Neural cell (in vitro differentiated cells): ENCODE results near the gene GANC. TPM values are rescaled to one million over a fixed set of nuclear protein-coding genes. Genes with fewer than 3 reads are reported as not detected.

Experiments
- H2AFZ ChIP-seq: fragments of 200-600, 300-800 bp; sonication (generic), shearing (Covaris generic); 2 replicates; pipeline ENCODE4 v1.6.0; 2014; ENCODE audit warnings: low read depth, mild to moderate bottlenecking, antibody characterized with exemption, low read length, moderate library complexity
- H3F3A ChIP-seq: fragments of 200-600 bp; shearing (Covaris generic); 2 replicates; pipeline ENCODE4 v1.6.1; 2016; ENCODE audit warnings: mild to moderate bottlenecking, moderate library complexity, mixed read lengths, antibody characterized with exemption, low read length; ENCODE audit not compliant: insufficient read depth, poor library complexity, severe bottlenecking
- H3K27ac ChIP-seq: fragments of 200-600, 300-800 bp; sonication (generic), shearing (Covaris generic); 2 replicates; pipeline ENCODE4 v1.5.1; 2014; ENCODE audit warnings: mild to moderate bottlenecking, low read length, moderate library complexity
- H3K27me3 ChIP-seq: fragments of 300-800, 200-600 bp; sonication (generic), shearing (Covaris generic); 2 replicates; pipeline ENCODE4 v1.6.0; 2014; ENCODE audit warnings: mild to moderate bottlenecking, low read depth, low read length, moderate library complexity; ENCODE audit not compliant: insufficient read depth
- H3K36me3 ChIP-seq: fragments of 300-800, 200-600 bp; sonication (generic), shearing (Covaris generic); 2 replicates; pipeline ENCODE4 v1.5.1; 2014; ENCODE audit warnings: mild to moderate bottlenecking, antibody characterized with exemption, low read length, moderate library complexity; ENCODE audit not compliant: insufficient read depth
- H3K4me2 ChIP-seq: fragments of 300-800, 200-600 bp; sonication (generic), shearing (Covaris generic); 2 replicates; pipeline ENCODE4 v1.6.0; 2014; ENCODE audit warnings: mild to moderate bottlenecking, low read length
- H3K4me3 ChIP-seq: fragments of 300-800, 200-600 bp; sonication (generic), shearing (Covaris generic); 2 replicates; pipeline ENCODE4 v1.5.1; 2014; ENCODE audit warnings: mild to moderate bottlenecking, low read length, moderate library complexity
- H3K79me2 ChIP-seq: fragments of 200-600 bp; shearing (Covaris generic); replicated peaks from 2 replicates; pipeline ENCODE4 v1.6.0; 2014; ENCODE audit warnings: mild to moderate bottlenecking, low read length, moderate library complexity; ENCODE audit not compliant: insufficient read depth
- H3K9ac ChIP-seq: fragments of 300-800, 200-600 bp; sonication (generic), shearing (Covaris generic); 2 replicates; pipeline ENCODE4 v1.6.1; 2016; ENCODE audit warnings: mild to moderate bottlenecking, low read length, mixed read lengths
- H3K9me2 ChIP-seq: fragments of 200-600 bp; shearing (Covaris generic); 2 replicates; pipeline ENCODE4 v1.6.1; 2016; ENCODE audit warnings: mild to moderate bottlenecking, low read length, mixed read lengths; ENCODE audit not compliant: insufficient read depth
- H3K9me3 ChIP-seq: fragments of 200-600, 300-800 bp; sonication (generic), shearing (Covaris generic); 2 replicates; pipeline ENCODE4 v1.6.1; 2016; ENCODE audit warnings: mild to moderate bottlenecking, mixed run types, low read length, moderate library complexity, mixed read lengths
- H4K20me1 ChIP-seq: fragments of 200-600 bp; shearing (Covaris generic); 2 replicates; pipeline ENCODE4 v1.6.1; 2016; ENCODE audit warnings: mild to moderate bottlenecking, mixed run types; ENCODE audit not compliant: insufficient read depth
- CTCF ChIP-seq: fragments of 450-650 bp; IDR thresholded peaks from 2 replicates; pipeline ENCODE4 v1.5.1; 2014; ENCODE audit warnings: antibody characterized with exemption, mild to moderate bottlenecking, moderate library complexity; ENCODE audit not compliant: poor library complexity, severe bottlenecking
- EP300 ChIP-seq: fragments of 450-650 bp; conservative IDR thresholded peaks from 2 replicates; pipeline ENCODE4 v1.6.1; 2014; ENCODE audit warnings: antibody characterized with exemption, mild to moderate bottlenecking, moderate library complexity; ENCODE audit not compliant: poor library complexity, severe bottlenecking
- EZH2 ChIP-seq: fragments of 200-600, 300-800 bp; shearing (Covaris generic), sonication (generic); IDR thresholded peaks from 2 replicates; pipeline ENCODE4 v1.6.1; 2014; ENCODE audit warnings: antibody characterized with exemption, low read length, borderline replicate concordance, mild to moderate bottlenecking; ENCODE audit not compliant: insufficient read depth, poor library complexity, severe bottlenecking
- MXI1 ChIP-seq: fragments of 450-650 bp; conservative IDR thresholded peaks from 2 replicates; pipeline ENCODE4 v1.6.1; 2014; ENCODE audit warnings: antibody characterized with exemption, mild to moderate bottlenecking; ENCODE audit not compliant: poor library complexity, severe bottlenecking
- POLR2AphosphoS5 ChIP-seq: IDR thresholded peaks from 2 replicates; pipeline ENCODE4 v1.6.1; 2012
- RAD21 ChIP-seq: fragments of 450-650 bp; conservative IDR thresholded peaks from 2 replicates; pipeline ENCODE4 v1.6.1; 2014; ENCODE audit warnings: antibody characterized with exemption, mild to moderate bottlenecking, moderate library complexity
- REST ChIP-seq: IDR thresholded peaks from 2 replicates; pipeline ENCODE4 v1.6.1; 2012; ENCODE audit warnings: borderline replicate concordance
- SMC3 ChIP-seq: fragments of 450-650 bp; conservative IDR thresholded peaks from 2 replicates; pipeline ENCODE4 v1.6.1; 2014; ENCODE audit warnings: antibody characterized with exemption, mild to moderate bottlenecking, moderate library complexity; ENCODE audit not compliant: poor library complexity
- TAF1 ChIP-seq: IDR thresholded peaks from 2 replicates; pipeline ENCODE4 v1.6.1; 2012; ENCODE audit warnings: low read depth
- polyA plus RNA-seq: library from polyadenylated mRNA; depleted of rRNA; stranded (reverse); fragments of >200 nt; gene quantifications from 2 replicates; pipeline ENCODE4 v1.2.3, GENCODE V29; 2014

The GANC gene
- polyA plus RNA-seq, 1 donor from 2014 or later: 6.0 TPM

- Histone ChIP-seq H3K4me3 (no peak overlapping the region), H3K9me3 (no peaks in the 10 kb centered on the region), H3K9ac (no peak overlapping the region), H2AFZ (no peak overlapping the region), H3K27me3 (no peaks in the 10 kb centered on the region), H3K9me2 (no peaks in the 10 kb centered on the region), H3K27ac (no peak overlapping the region), H3K36me3 (no peaks in the 10 kb centered on the region), H3K79me2 (no peaks in the 10 kb centered on the region), H4K20me1 (no peaks in the 10 kb centered on the region), H3F3A (no peaks in the 10 kb centered on the region), H3K4me2 (no peak overlapping the region)
- TF ChIP-seq SMC3: no peak
- TF ChIP-seq EZH2: no peak
- TF ChIP-seq POLR2AphosphoS5: no peak
- no peak for TF ChIP-seq MXI1
- TF ChIP-seq REST: no peak
- no peak for TF ChIP-seq TAF1
- no peak for TF ChIP-seq RAD21
- no peak for TF ChIP-seq EP300
- no peak for TF ChIP-seq CTCF
Measured at GRCh38 chr15:42279234-42279723, 6.3 kb downstream of the GANC start.

- H3K9me2 ChIP-seq: no peaks in the 10 kb centered on the region
- no peak overlapping the region for H3K27ac ChIP-seq
- no peak overlapping the region for H3K4me2 ChIP-seq
- no peaks in the 10 kb centered on the region for H4K20me1 ChIP-seq
- no peaks in the 10 kb centered on the region for H3K79me2 ChIP-seq
- no peaks in the 10 kb centered on the region for H3K27me3 ChIP-seq
- H3K9me3 ChIP-seq: no peaks in the 10 kb centered on the region
- no peak overlapping the region for H3K4me3 ChIP-seq
- TF ChIP-seq REST: no peak
- TF ChIP-seq CTCF: no peak
- TF ChIP-seq SMC3: no peak
- TF ChIP-seq MXI1: no peak
- TF ChIP-seq TAF1: no peak
- TF ChIP-seq RAD21: no peak
- no peak for TF ChIP-seq POLR2AphosphoS5
- no peak overlapping the region for H2AFZ ChIP-seq
- H3K9ac ChIP-seq: no peak overlapping the region
- no peaks in the 10 kb centered on the region for H3K36me3 ChIP-seq
- no peaks in the 10 kb centered on the region for H3F3A ChIP-seq
Measured at GRCh38 chr15:42282344-42282743, 9.3 kb downstream of the GANC start.
